ENCODE results near the gene NFIB. TPM values are rescaled to one million over a fixed set of nuclear protein-coding genes. Genes with fewer than 3 reads are reported as not detected.

NFIB gene
- polyA plus RNA-seq, 1 of the 3 experiments (the other 2 are of a cell fraction): 9.2 TPM

DNA sequence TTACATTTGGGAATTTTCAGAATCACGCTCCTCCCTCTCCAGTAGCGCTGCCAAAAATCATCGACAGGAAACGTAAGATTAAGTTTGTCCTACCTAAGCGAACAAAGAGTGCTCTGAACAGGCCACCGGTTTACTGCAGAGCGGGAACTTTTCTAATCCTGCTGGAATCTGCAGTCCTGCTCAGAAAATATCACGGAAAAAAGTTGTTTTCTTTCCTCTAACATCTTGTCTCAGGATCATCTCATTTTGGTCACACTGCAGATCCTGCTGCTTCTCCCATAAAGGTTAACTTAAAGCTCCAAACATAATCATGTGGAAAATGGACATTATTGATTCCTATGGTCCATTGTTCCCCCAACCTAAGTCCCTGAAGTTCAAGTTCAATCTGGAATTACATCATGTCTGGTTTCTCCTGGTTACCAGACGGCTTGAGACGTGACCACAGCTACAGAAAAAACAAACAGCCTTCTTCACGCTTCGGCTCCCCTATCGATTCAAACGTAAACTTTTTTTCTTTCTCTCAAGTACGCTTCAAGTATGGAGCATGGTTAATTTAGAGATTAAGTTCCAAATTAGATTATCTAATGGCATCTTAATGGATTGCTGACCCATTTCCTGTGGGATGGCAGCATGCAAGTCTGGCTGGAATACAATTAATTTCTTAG lies 217.6 kb downstream of the NFIB start (continued):
- TF ChIP-seq SMC3 (IDR thresholded peaks at IDR 0.05; ENCODE audit: low read depth, low read length): no peak
- TF ChIP-seq REST (IDR thresholded peaks at IDR 0.05; ENCODE audit: low read depth, low read length): no peak
- peak; percentile 45; the same call in 1 of the 2 replicates for TF ChIP-seq TAF1 (IDR thresholded peaks at IDR 0.05; ENCODE audit: borderline replicate concordance, low read depth, low read length)
- TF ChIP-seq YY1 (IDR thresholded peaks at IDR 0.05; ENCODE audit: low read depth): peak; percentile 49; the same call in 1 of the 2 replicates
- TF ChIP-seq ELF1 (IDR thresholded peaks at IDR 0.05): no peak
- TF ChIP-seq JUND (IDR thresholded peaks at IDR 0.05): peak; percentile 12; the same call in 1 of the 2 replicates
- TF ChIP-seq, protein P1, sequence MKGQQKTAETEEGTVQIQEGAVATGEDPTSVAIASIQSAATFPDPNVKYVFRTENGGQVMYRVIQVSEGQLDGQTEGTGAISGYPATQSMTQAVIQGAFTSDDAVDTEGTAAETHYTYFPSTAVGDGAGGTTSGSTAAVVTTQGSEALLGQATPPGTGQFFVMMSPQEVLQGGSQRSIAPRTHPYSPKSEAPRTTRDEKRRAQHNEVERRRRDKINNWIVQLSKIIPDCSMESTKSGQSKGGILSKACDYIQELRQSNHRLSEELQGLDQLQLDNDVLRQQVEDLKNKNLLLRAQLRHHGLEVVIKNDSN (IDR thresholded peaks at IDR 0.05; ENCODE audit: borderline replicate concordance, low read depth): no peak

DNA sequence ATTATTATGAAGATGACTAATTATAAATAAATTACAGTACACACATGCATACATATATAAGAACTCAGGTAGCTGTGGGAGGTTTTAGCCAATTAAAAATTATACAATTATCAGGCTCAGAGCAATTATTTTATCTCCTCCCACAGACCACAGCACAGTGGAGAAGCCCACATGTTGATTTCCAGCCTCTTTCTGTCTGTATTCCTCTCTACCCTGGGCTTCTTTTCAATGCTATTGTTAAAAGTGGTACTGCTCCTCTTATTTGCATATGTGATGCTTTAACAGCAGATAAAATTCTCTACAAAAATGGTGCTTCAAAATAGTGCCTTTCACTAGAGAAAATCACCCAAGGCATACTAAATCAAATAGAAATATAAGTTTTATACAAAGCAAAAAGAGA lies 218.7 kb downstream of the NFIB start:
- Histone ChIP-seq H3K27me3 (ENCODE audit: insufficient read depth) (no peaks in the 10 kb centered on the region), H3K4me2 (no peak overlapping the region; the same call in 1 of the 2 replicates), H3K79me2 (ENCODE audit: insufficient read depth) (no peaks in the 10 kb centered on the region; the same call in 1 of the 2 replicates), H3K27ac (ENCODE audit: low read depth in 2 of 2, low read length in 1 of 2) (peak overlapping the region; percentile 91 to 100), H3K9ac (peak overlapping the region; percentile 73; the same call in 1 of the 2 replicates), H4K20me1 (ENCODE audit: insufficient read depth) (no peaks in the 10 kb centered on the region), H3K9me2 (no peaks in the 10 kb centered on the region), H3K4me1 (ENCODE audit: control insufficient read depth in 1 of 2, insufficient read depth in 2 of 2, low read depth in 1 of 2, low read length in 1 of 2) (peaks cover 29 to 32% of the 10 kb centered on the region in 2 experiments; a peak in 3 of 4 replicates), H3K9me3 (no peaks in the 10 kb centered on the region), H3K36me3 (replicated peaks in 1 of 2; ENCODE audit: control insufficient read depth in 1 of 2, insufficient read depth in 2 of 2, low read length in 1 of 2) (peaks cover 14 to 21% of the 10 kb centered on the region in 2 experiments), H2AFZ (ENCODE audit: low read depth) (no peak overlapping the region), H3F3A (replicated peaks; ENCODE audit: insufficient read depth) (peaks cover 20% of the 10 kb centered on the region), H3K4me3 (ENCODE audit: low read depth in 2 of 2, low read length in 1 of 2) (no peak overlapping the region)
- no peak for TF ChIP-seq EP300 (IDR thresholded peaks at IDR 0.05; ENCODE audit: borderline replicate concordance in 1 of 2, low read depth in 1 of 2, low read length in 1 of 2)
- no peak for TF ChIP-seq FOXJ3 (CRISPR knock-in tag; IDR thresholded peaks at IDR 0.05)
- TF ChIP-seq RCOR1 (IDR thresholded peaks at IDR 0.05; ENCODE audit: low read length): no peak
- no peak for TF ChIP-seq SIN3A (IDR thresholded peaks at IDR 0.05; ENCODE audit: borderline replicate concordance, low read depth, low read length)
- no peak for TF ChIP-seq CTCF (IDR thresholded peaks at IDR 0.05)
- no peak for TF ChIP-seq ELF1 (IDR thresholded peaks at IDR 0.05)
- no peak for TF ChIP-seq FOXM1 (IDR thresholded peaks at IDR 0.05; ENCODE audit: low read depth)
- CTCF ChIA-PET: no interaction called here
- DNase-seq: no peak
- POLR2A ChIA-PET: no interaction called here

Data from SK-N-SH (cell line).